SK-N-SH (cell line): ENCODE results near the gene CLCN5. TPM values are rescaled to one million over a fixed set of nuclear protein-coding genes. Genes with fewer than 3 reads are reported as not detected.
A peak's percentile ranks its signal among the peaks of the same experiment; 100 is the strongest.

ENCODE experiments used
- CTCF ChIA-PET: fragments of 300-600, 350-600 bp; formaldehyde crosslinking; extraction: SDS; loops from one replicate; lab custom pipeline; 2021; lab: Yijun Ruan, JAX
- POLR2A ChIA-PET: fragments of 350-600 bp; sonication (Branson Sonifier 250); formaldehyde crosslinking; extraction: SDS; loops from one replicate; lab custom pipeline; 2020; ENCODE audit warnings: antibody characterized with exemption, inconsistent platforms; lab: Yijun Ruan, JAX
- DNase-seq: peaks from one replicate; pipeline ENCODE4 v3.0.0; 2012
- H2AFZ ChIP-seq: fragments of 200-600 bp; sonication (generic); 2 replicates; pipeline ENCODE4 v1.8.1; 2016; ENCODE audit warnings: antibody characterized with exemption, mild to moderate bottlenecking, low read depth
- H3F3A ChIP-seq: fragments of 200-600 bp; sonication (generic); replicated peaks from 2 replicates; pipeline ENCODE3; 2016; ENCODE audit warnings: antibody characterized with exemption, mild to moderate bottlenecking; ENCODE audit not compliant: insufficient read depth
- H3K27ac ChIP-seq, 2 experiments: fragments of 200-500 bp in 1 of 2; fragments of 200-600 bp in 1 of 2; sonication (Bioruptor generic) in 1 of 2; sonication (generic), shearing (Covaris generic) in 1 of 2; 2 replicates each; pipeline versions ENCODE4 v1.5.1 to v1.6.1; 2014 to 2016; ENCODE audit warnings: low read depth in 2 of 2, inconsistent platforms in 1 of 2, low read length in 1 of 2, mild to moderate bottlenecking in 1 of 2, mixed read lengths in 1 of 2
- H3K27me3 ChIP-seq: fragments of 200-600 bp; sonication (generic), shearing (Covaris generic); 2 replicates; pipeline ENCODE4 v1.6.1; 2016; ENCODE audit warnings: mixed run types; ENCODE audit not compliant: insufficient read depth
- H3K36me3 ChIP-seq, 2 experiments: fragments of 200-500 bp in 1 of 2; fragments of 200-600 bp in 1 of 2; sonication (Bioruptor generic) in 1 of 2; sonication (generic) in 1 of 2; replicated peaks in 1 of 2; 2 replicates each; pipeline versions ENCODE3 to v1.5.1; 2014 to 2016; ENCODE audit warnings: low read length in 1 of 2, mild to moderate bottlenecking in 1 of 2; ENCODE audit not compliant: insufficient read depth in 2 of 2, control insufficient read depth in 1 of 2
- H3K4me1 ChIP-seq, 2 experiments: fragments of 200-500 bp in 1 of 2; fragments of 200-600 bp in 1 of 2; sonication (Bioruptor generic) in 1 of 2; sonication (generic), shearing (Covaris generic) in 1 of 2; 2 replicates each; pipeline versions ENCODE4 v1.5.1 to v1.6.1; 2014 to 2016; ENCODE audit warnings: low read depth in 1 of 2, low read length in 1 of 2, mixed run types in 1 of 2; ENCODE audit not compliant: insufficient read depth in 2 of 2, control insufficient read depth in 1 of 2
- H3K4me2 ChIP-seq: fragments of 200-600 bp; sonication (generic), shearing (Covaris generic); 2 replicates; pipeline ENCODE4 v1.6.1; 2017; ENCODE audit warnings: mixed run types
- H3K4me3 ChIP-seq, 2 experiments: fragments of 200-500 bp in 1 of 2; fragments of 200-600 bp in 1 of 2; sonication (Bioruptor generic) in 1 of 2; sonication (generic), shearing (Covaris generic) in 1 of 2; 2 replicates each; pipeline versions ENCODE4 v1.5.1 to v1.8.1; 2014 to 2016; ENCODE audit warnings: low read depth in 2 of 2, inconsistent platforms in 1 of 2, low read length in 1 of 2, mild to moderate bottlenecking in 1 of 2, mixed read lengths in 1 of 2, moderate library complexity in 1 of 2
- H3K79me2 ChIP-seq: fragments of 200-600 bp; sonication (generic); 2 replicates; pipeline ENCODE4 v1.8.1; 2017; ENCODE audit warnings: mild to moderate bottlenecking; ENCODE audit not compliant: insufficient read depth
- H3K9ac ChIP-seq: fragments of 200-600 bp; sonication (generic); 2 replicates; pipeline ENCODE4 v1.6.1; 2017; ENCODE audit warnings: mixed run types
- H3K9me2 ChIP-seq: fragments of 200-600 bp; sonication (generic); 2 replicates; pipeline ENCODE4 v1.6.1; 2017; ENCODE audit warnings: mixed run types
- H3K9me3 ChIP-seq: fragments of 200-600 bp; sonication (generic); 2 replicates; pipeline ENCODE4 v1.6.1; 2017; ENCODE audit warnings: mixed run types, mild to moderate bottlenecking, moderate library complexity
- H4K20me1 ChIP-seq: fragments of 200-600 bp; sonication (generic); 2 replicates; pipeline ENCODE4 v1.6.1; 2017; ENCODE audit warnings: mild to moderate bottlenecking, mixed run types; ENCODE audit not compliant: insufficient read depth
- EP300 ChIP-seq, 2 experiments: IDR thresholded peaks; 2 replicates each; pipeline versions ENCODE4 v1.4.0 to v1.6.1; 2012; ENCODE audit warnings: borderline replicate concordance in 1 of 2, low read depth in 1 of 2, low read length in 1 of 2
- EZH2phosphoT487 ChIP-seq: fragments of 200-600 bp; sonication (generic); IDR thresholded peaks from 2 replicates; pipeline ENCODE4 v1.6.1; 2017; ENCODE audit warnings: low read depth, mixed run types, mild to moderate bottlenecking, antibody characterized with exemption, moderate library complexity, borderline replicate concordance
- GATA2 ChIP-seq: sonication (generic); formaldehyde crosslinking; IDR thresholded peaks from 2 replicates; pipeline ENCODE4 v1.5.0; 2020; ENCODE audit warnings: mild to moderate bottlenecking, missing genetic modification reagents
- MAX ChIP-seq: IDR thresholded peaks from 2 replicates; pipeline ENCODE4 v1.4.0; 2012; ENCODE audit warnings: low read depth
- NRF1 ChIP-seq: IDR thresholded peaks from 2 replicates; pipeline ENCODE4 v1.6.1; 2012; ENCODE audit warnings: low read depth, mild to moderate bottlenecking, low read length
- SMC3 ChIP-seq: IDR thresholded peaks from 2 replicates; pipeline ENCODE4 v1.6.1; 2012; ENCODE audit warnings: low read depth, low read length, improper control_type of control experiment
- TCF12 ChIP-seq: IDR thresholded peaks from 2 replicates; pipeline ENCODE4 v1.4.0; 2012
- TEAD4 ChIP-seq: IDR thresholded peaks from 2 replicates; pipeline ENCODE4 v1.4.0; 2012; ENCODE audit warnings: mild to moderate bottlenecking, borderline replicate concordance; ENCODE audit not compliant: insufficient read depth
- USF1 ChIP-seq: IDR thresholded peaks from 2 replicates; pipeline ENCODE4 v1.4.0; 2012; ENCODE audit warnings: low read depth, borderline replicate concordance
- YY1 ChIP-seq: IDR thresholded peaks from 2 replicates; pipeline ENCODE4 v1.4.0; 2012; ENCODE audit warnings: low read depth, mild to moderate bottlenecking
- WGBS: methylation state at CpG from one replicate; pipeline ENCODE4 v1.1.6; 2017; ENCODE audit warnings: low lambda C conversion rate; 5-methylcytosine and 5-hydroxymethylcytosine counted together
- polyA plus RNA-seq, 3 experiments: library from polyadenylated mRNA; depleted of rRNA; stranded (reverse); fragments of >200 nt; gene quantifications; 2 replicates each; pipeline ENCODE4 v1.2.3, GENCODE V29; 2012
- TF ChIP-seq, protein P1 (sequence below): fragments of 150-350 bp; IDR thresholded peaks from 2 replicates; pipeline ENCODE4 v1.6.1; 2016; ENCODE audit warnings: mild to moderate bottlenecking, low read depth, low read length

Gene CLCN5
- polyA plus RNA-seq, 1 of the 3 experiments (the other 2 are of a cell fraction), result 1.7 TPM

- WGBS, result 18% methylated on average over 1 of the region's 1 CpG
- no peaks in the 10 kb centered on the region for H3K9me2 ChIP-seq
- no peaks in the 10 kb centered on the region for H3K79me2 ChIP-seq
- no peaks in the 10 kb centered on the region for H3K36me3 ChIP-seq
- peaks cover 0 to 3% of the 10 kb centered on the region in 2 experiments; a peak in 2 of 4 replicates for H3K4me1 ChIP-seq
- DNase-seq, result peak; percentile 29
- H4K20me1 ChIP-seq, result no peaks in the 10 kb centered on the region
- no peaks in the 10 kb centered on the region for H3F3A ChIP-seq
- H3K9me3 ChIP-seq, result no peaks in the 10 kb centered on the region
- TF ChIP-seq EP300 (IDR thresholded peaks at IDR 0.05; ENCODE audit: borderline replicate concordance in 1 of 2, low read depth in 1 of 2, low read length in 1 of 2), result peak in 1 of 2 experiments; percentile 61; a peak in 2 of 4 replicates
- TF ChIP-seq TCF12, result peak; percentile 66
- TF ChIP-seq SMC3, result no peak
- peak; percentile 40 for TF ChIP-seq GATA2 (CRISPR knock-in tag)
- H3K9ac ChIP-seq, result no peak overlapping the region
- ChIA-PET CTCF (interaction anchor here (1.2 to 1.5 kb wide), 2 partner anchors 13 to 36 kb away, joined by 3 to 4 read pairs; no protein-coding TSS in a partner anchor), POLR2A (no interaction called here)
- no peak overlapping the region for H2AFZ ChIP-seq
- no peak overlapping the region for H3K4me3 ChIP-seq
- no peaks in the 10 kb centered on the region for H3K27me3 ChIP-seq
- H3K4me2 ChIP-seq, result no peak overlapping the region
- H3K27ac ChIP-seq, result peak overlapping the region in 1 of 2 experiments; percentile 76; a peak in 2 of 4 replicates
These were observed 29.3 kb downstream of the CLCN5 start for GRCh38 chrX:49951524-49952193.

- ChIA-PET CTCF (no interaction called here), POLR2A (no interaction called here)
- H3K4me3 ChIP-seq, result no peak overlapping the region
- no peaks in the 10 kb centered on the region for H3K27me3 ChIP-seq
- no peaks in the 10 kb centered on the region for H4K20me1 ChIP-seq
- H3K27ac ChIP-seq, result no peak overlapping the region
- H3K9me3 ChIP-seq, result no peaks in the 10 kb centered on the region
- WGBS, result 29% methylated on average over 2 of the region's 2 CpGs
- H3K9ac ChIP-seq, result no peak overlapping the region
- no peak for DNase-seq
- H3K79me2 ChIP-seq, result no peaks in the 10 kb centered on the region
- H3K36me3 ChIP-seq, result no peaks in the 10 kb centered on the region
- no peak overlapping the region for H3K4me2 ChIP-seq
- H3F3A ChIP-seq, result no peaks in the 10 kb centered on the region
- H2AFZ ChIP-seq, result no peak overlapping the region
- peaks cover 0 to 3% of the 10 kb centered on the region in 2 experiments; a peak in 2 of 4 replicates for H3K4me1 ChIP-seq
- no peaks in the 10 kb centered on the region for H3K9me2 ChIP-seq
- TF ChIP-seq NRF1 (no peak), TEAD4 (no peak)
- TF ChIP-seq, all 33 proteins: peak for 0
These were observed 33.9 kb downstream of the CLCN5 start for GRCh38 chrX:49956313-49956712.

GRCh38 chrX:49958727-49959485 lies 36.5 kb downstream of the CLCN5 start:
- Histone ChIP-seq H3K36me3 (no peaks in the 10 kb centered on the region), H3K9ac (no peak overlapping the region), H3K27me3 (no peaks in the 10 kb centered on the region), H4K20me1 (no peaks in the 10 kb centered on the region), H3K27ac (no peak overlapping the region), H3K4me1 (no peaks in the 10 kb centered on the region), H3K4me2 (no peak overlapping the region), H3K4me3 (no peak overlapping the region), H3K9me3 (no peaks in the 10 kb centered on the region), H3F3A (no peaks in the 10 kb centered on the region), H3K9me2 (no peaks in the 10 kb centered on the region), H3K79me2 (no peaks in the 10 kb centered on the region), H2AFZ (no peak overlapping the region)
- CTCF ChIA-PET, result interaction anchor here (0.8 kb wide), 1 partner anchor 43 kb away, joined by 3 read pairs; no protein-coding TSS in a partner anchor
- no peak for DNase-seq
- POLR2A ChIA-PET, result no interaction called here
- WGBS, result 52% methylated on average over 4 of the region's 4 CpGs
- TF ChIP-seq TEAD4 (no peak), MAX (no peak), USF1 (no peak), EZH2phosphoT487 (no peak), YY1 (no peak)
- TF ChIP-seq, protein P1, sequence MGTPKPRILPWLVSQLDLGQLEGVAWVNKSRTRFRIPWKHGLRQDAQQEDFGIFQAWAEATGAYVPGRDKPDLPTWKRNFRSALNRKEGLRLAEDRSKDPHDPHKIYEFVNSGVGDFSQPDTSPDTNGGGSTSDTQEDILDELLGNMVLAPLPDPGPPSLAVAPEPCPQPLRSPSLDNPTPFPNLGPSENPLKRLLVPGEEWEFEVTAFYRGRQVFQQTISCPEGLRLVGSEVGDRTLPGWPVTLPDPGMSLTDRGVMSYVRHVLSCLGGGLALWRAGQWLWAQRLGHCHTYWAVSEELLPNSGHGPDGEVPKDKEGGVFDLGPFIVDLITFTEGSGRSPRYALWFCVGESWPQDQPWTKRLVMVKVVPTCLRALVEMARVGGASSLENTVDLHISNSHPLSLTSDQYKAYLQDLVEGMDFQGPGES, result no peak
